RWPE2 (cell line): ENCODE data around the gene FABP1.

Experiments used
- ATAC-seq: fragments of 200-7000 bp; cut with Tn5 transposase; 3 replicates; pipeline ENCODE4 v1.9.1; 2021; ENCODE audit warnings: low read depth
- DNase-seq: peaks from one replicate; pipeline ENCODE4 v3.0.0-alpha.2; 2020; ENCODE audit warnings: low spot score
- H3K27ac ChIP-seq: fragments of 450-650 bp; 2 replicates; pipeline ENCODE4 v1.5.1; 2017; ENCODE audit warnings: mild to moderate bottlenecking; ENCODE audit not compliant: poor library complexity, severe bottlenecking
- H3K27me3 ChIP-seq: fragments of 250-450 bp; sonication (Bioruptor Pico); 2 replicates; pipeline ENCODE4 v1.5.1; 2021; ENCODE audit warnings: mild to moderate bottlenecking, moderate library complexity; ENCODE audit not compliant: insufficient read depth, poor library complexity, severe bottlenecking
- H3K36me3 ChIP-seq: fragments of 250-450 bp; sonication (Bioruptor Pico); 2 replicates; pipeline ENCODE4 v1.5.1; 2020; ENCODE audit warnings: low read depth, mild to moderate bottlenecking, moderate library complexity
- H3K4me1 ChIP-seq: fragments of 250-450 bp; sonication (Bioruptor Pico); 2 replicates; pipeline ENCODE4 v1.5.1; 2021; ENCODE audit warnings: mild to moderate bottlenecking, moderate library complexity; ENCODE audit not compliant: insufficient read depth, poor library complexity, severe bottlenecking
- H3K4me3 ChIP-seq: fragments of 250-450 bp; sonication (Bioruptor Pico); 2 replicates; pipeline ENCODE4 v1.5.1; 2021; ENCODE audit warnings: mild to moderate bottlenecking, moderate library complexity; ENCODE audit not compliant: severe bottlenecking
- H3K9me3 ChIP-seq: fragments of 250-450 bp; sonication (Bioruptor Pico); 2 replicates; pipeline ENCODE4 v1.5.1; 2021; ENCODE audit warnings: mild to moderate bottlenecking, moderate library complexity; ENCODE audit not compliant: severe bottlenecking
- TF ChIP-seq, protein P1 (sequence below): fragments of 450-650 bp; IDR thresholded peaks from one replicate; pipeline ENCODE4 v1.5.1; 2017; ENCODE audit warnings: mild to moderate bottlenecking, moderate library complexity; ENCODE audit not compliant: poor library complexity, severe bottlenecking

Gene FABP1

DNA sequence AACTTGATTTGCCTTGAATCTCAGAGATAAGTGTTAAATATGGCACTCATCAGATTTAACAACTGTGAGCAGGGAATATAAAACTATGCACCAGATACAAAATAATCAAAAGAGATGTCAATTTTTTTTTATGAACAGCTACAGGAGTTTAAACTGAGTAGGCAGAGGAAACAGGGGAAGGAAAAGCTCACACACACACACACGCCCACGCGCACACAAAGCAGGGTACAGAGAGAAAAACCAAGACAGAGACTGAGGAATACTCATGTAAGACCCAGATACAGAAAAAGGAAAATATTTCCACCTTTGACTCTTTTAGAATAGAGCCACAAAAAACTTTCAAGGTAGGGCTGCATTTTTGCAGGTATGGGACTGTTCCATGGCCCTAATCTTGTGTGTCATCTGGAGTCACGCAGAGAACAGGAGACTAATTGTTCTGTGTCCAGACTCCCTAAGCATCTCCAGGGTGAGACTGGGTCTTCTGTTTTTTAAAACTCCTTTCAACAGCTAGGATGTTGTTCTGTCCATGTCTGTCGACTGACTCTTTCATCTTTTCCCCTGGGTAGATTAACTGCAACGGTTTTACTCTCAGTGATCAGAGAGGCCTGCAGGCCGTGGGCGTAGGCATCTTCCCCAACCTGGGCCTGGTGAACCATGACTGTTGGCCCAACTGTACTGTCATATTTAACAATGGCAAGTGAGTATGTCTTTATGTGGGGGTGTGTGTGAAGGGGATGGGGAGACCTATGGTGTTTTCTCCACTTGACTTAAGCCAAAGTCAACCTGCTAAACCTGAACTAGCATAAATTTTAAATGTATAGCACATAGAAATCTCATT, 37.2 kb downstream of the FABP1 start:
- no peak for ATAC-seq
- TF ChIP-seq, protein P1, sequence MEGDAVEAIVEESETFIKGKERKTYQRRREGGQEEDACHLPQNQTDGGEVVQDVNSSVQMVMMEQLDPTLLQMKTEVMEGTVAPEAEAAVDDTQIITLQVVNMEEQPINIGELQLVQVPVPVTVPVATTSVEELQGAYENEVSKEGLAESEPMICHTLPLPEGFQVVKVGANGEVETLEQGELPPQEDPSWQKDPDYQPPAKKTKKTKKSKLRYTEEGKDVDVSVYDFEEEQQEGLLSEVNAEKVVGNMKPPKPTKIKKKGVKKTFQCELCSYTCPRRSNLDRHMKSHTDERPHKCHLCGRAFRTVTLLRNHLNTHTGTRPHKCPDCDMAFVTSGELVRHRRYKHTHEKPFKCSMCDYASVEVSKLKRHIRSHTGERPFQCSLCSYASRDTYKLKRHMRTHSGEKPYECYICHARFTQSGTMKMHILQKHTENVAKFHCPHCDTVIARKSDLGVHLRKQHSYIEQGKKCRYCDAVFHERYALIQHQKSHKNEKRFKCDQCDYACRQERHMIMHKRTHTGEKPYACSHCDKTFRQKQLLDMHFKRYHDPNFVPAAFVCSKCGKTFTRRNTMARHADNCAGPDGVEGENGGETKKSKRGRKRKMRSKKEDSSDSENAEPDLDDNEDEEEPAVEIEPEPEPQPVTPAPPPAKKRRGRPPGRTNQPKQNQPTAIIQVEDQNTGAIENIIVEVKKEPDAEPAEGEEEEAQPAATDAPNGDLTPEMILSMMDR = no peak
- no peak overlapping the region for H3K27ac ChIP-seq
- no peak overlapping the region for H3K4me3 ChIP-seq
- H3K4me1 ChIP-seq = no peaks in the 10 kb centered on the region
- H3K36me3 ChIP-seq = no peaks in the 10 kb centered on the region
- H3K9me3 ChIP-seq = no peaks in the 10 kb centered on the region
- no peaks in the 10 kb centered on the region for H3K27me3 ChIP-seq
- no peak for DNase-seq

DNA sequence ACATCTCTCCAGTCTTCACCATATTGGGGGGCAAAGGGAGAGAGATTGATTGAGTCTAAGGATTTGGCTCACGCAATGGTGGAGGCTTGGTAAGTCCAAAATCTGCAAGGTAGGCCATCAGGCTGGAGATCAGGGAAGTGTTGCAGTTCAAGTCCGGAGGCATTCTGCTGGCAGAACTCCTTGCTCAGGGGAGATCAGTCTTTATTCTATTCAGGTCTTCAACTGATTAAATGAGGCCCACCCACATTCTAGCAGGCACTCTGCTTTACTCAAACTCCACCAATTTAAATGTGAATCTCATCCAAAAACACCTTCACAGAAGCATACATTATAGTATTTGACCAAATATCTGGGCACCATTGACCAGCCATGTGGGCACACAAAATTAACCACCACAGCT, 38.9 kb downstream of the FABP1 start:
- TF ChIP-seq, protein P1 = no peak
- ATAC-seq (no peak), DNase-seq (no peak)
- H3K27ac ChIP-seq = no peak overlapping the region
- no peaks in the 10 kb centered on the region for H3K27me3 ChIP-seq
- no peaks in the 10 kb centered on the region for H3K36me3 ChIP-seq
- H3K4me1 ChIP-seq = no peaks in the 10 kb centered on the region
- H3K4me3 ChIP-seq = no peak overlapping the region
- no peaks in the 10 kb centered on the region for H3K9me3 ChIP-seq

DNA sequence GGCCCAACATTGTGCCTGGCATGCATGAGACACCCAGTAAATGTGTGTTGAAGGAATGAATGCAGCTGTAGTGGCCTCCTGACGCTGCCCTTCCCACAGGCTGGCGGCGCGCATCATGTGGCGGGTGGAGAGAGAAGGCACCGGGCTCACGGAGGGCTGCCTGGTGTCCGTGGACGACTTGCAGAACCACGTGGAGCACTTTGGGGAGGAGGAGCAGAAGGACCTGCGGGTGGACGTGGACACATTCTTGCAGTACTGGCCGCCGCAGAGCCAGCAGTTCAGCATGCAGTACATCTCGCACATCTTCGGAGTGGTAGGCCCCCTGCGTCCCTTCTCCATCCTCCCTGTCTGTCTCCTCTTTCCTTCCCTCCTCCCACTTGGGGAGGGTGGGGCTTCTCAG, 40.1 kb downstream of the FABP1 start:
- Histone ChIP-seq H3K27me3 (no peaks in the 10 kb centered on the region), H3K36me3 (no peaks in the 10 kb centered on the region), H3K27ac (no peak overlapping the region), H3K4me1 (no peaks in the 10 kb centered on the region), H3K4me3 (no peak overlapping the region), H3K9me3 (no peaks in the 10 kb centered on the region)
- DNase-seq = no peak
- ATAC-seq = no peak
- TF ChIP-seq, protein P1 = no peak

DNA sequence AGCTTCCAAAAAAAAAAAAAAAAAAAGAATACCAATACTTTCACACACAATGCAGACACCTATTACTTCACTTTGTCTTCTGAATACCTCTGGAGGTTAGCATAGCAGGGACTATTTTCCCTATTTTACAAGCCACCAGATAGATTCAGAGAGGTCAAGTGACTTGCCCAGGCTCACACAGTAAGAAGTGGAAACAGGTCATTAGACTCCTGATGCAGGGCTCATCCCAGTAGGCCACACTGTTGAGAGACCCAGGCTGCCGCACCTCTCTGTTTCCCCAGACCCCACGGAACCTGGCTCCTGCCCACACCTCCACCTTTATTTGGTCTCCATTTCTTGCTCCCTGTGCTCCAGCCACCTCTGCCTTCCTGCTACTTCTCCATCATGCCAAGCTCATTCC, 40.8 kb downstream of the FABP1 start:
- no peaks in the 10 kb centered on the region for H3K4me1 ChIP-seq
- ATAC-seq (no peak), DNase-seq (no peak)
- H3K27me3 ChIP-seq = no peaks in the 10 kb centered on the region
- no peaks in the 10 kb centered on the region for H3K36me3 ChIP-seq
- H3K4me3 ChIP-seq = no peak overlapping the region
- TF ChIP-seq, protein P1 = no peak
- no peaks in the 10 kb centered on the region for H3K9me3 ChIP-seq
- H3K27ac ChIP-seq = no peak overlapping the region

DNA sequence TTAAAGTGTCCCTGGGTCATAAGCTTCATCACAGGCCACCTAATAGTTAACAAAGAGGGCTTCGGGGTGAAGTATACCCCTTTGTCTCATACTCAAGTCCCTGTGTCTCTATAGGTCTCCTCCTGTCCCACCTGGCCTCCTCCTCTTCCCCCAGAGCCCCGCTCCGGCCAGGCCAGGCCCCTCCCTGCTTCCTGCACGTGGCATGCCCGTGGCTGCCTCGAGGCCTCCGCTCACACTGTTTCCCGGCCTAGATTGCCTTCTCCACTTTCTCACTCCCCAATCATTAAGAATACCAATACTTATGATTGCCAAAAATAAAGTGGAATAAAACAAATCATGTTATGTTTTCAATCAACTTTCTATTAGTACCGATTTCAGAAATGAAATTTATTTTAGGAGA, 41.5 kb downstream of the FABP1 start:
- ATAC-seq = no peak

More for the DNA sequence above, 41.5 kb downstream of the FABP1 start:
- no peaks in the 10 kb centered on the region for H3K27me3 ChIP-seq
- TF ChIP-seq, protein P1 = no peak
- DNase-seq = no peak
- no peaks in the 10 kb centered on the region for H3K4me1 ChIP-seq
- H3K27ac ChIP-seq = no peak overlapping the region
- no peak overlapping the region for H3K4me3 ChIP-seq
- no peaks in the 10 kb centered on the region for H3K36me3 ChIP-seq
- H3K9me3 ChIP-seq = no peaks in the 10 kb centered on the region
